Measurements from ENCODE around the gene GAS1. TPM values are rescaled to one million over a fixed set of nuclear protein-coding genes. Genes with fewer than 3 reads are reported as not detected.

The GAS1 gene
- total RNA-seq, 2 donors from 2014 or later = 0.37 to 0.42 TPM

DNA sequence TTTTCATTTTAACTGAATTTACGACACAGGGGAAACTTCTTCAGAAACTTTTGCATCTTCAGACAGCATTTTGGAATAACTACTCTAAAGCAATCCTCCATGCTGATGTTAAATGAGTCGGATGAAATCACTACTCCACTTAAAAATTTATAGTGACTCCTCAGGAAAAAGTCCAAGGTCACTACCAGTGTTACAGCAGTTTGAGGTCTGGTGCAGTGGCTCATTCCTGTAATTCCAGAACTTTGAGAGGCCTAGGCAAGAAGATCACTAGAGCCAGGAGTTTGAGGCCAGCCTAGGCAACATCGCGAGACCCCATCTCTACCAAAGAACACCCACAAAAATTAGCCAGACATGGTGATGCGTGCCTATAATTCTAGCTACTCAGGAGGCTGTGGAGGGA, 5.9 kb upstream of the GAS1 start:
- Mint-ChIP-seq H3K4me1 (peaks cover 8% of the 10 kb centered on the region), H3K36me3 (ENCODE audit: low read depth) (no peaks in the 10 kb centered on the region), H3K27ac (no peak overlapping the region), H3K4me3 (no peak overlapping the region), H3K27me3 (peaks cover 39% of the 10 kb centered on the region)
- no peaks in the 10 kb centered on the region for H3K9me3 ChIP-seq (ENCODE audit: control insufficient read depth, low read length, poor library complexity, severe bottlenecking)
- ATAC-seq (no peak), DNase-seq (no peak)

DNA sequence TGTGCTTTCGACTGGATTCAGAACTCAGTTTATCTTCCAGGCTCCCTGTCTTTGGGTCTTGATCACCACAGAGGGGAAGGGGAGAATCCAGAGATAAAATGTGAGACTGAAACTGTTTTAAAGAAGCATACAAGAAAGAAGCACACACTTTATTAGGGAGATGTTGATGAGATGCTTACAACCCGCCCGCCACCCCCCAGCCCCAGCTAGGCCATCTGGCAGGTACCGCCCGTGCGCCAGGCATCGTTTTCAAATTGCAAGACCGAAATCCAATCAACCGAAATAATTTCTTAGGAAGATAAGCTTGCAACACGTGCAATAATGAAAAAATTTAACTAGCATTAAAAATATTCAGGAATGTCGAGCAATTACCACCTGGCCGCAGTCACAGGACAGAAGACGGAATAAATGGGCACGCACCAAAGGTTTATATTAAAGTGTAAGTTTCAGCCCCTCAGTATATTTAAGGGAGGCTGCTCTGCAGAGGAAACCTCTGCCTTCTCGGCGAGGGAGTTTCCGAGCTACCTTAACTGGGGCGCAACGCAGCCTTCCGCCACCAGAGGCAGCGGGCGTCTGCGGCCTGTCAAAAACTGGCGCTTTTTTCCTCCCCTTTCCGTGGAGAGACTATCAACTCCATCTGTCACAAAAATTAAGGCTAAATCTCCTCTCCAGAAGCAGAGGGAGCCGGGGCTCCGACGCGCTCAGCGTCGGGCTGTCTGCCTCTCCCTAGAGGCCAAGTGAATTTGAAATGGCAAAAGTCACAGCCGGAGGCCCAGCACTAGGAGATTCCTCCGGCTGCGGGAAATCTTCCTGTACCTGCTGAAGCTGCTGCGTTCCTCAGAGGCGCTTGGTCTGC, 996 bp upstream of the GAS1 start:
- no peaks in the 10 kb centered on the region for H3K9me3 ChIP-seq (ENCODE audit: control insufficient read depth, low read length, poor library complexity, severe bottlenecking)
- H3K36me3 Mint-ChIP-seq (ENCODE audit: low read depth) = no peaks in the 10 kb centered on the region
- H3K27me3 Mint-ChIP-seq = peaks cover 18% of the 10 kb centered on the region
- DNase-seq (peak; percentile 53 to 64 (median 53)), ATAC-seq (peak; percentile 75)
- H3K4me1 Mint-ChIP-seq = peaks cover 9% of the 10 kb centered on the region
- peak overlapping the region; percentile 89 for H3K4me3 Mint-ChIP-seq
- H3K27ac Mint-ChIP-seq = peak overlapping the region; percentile 62

DNA sequence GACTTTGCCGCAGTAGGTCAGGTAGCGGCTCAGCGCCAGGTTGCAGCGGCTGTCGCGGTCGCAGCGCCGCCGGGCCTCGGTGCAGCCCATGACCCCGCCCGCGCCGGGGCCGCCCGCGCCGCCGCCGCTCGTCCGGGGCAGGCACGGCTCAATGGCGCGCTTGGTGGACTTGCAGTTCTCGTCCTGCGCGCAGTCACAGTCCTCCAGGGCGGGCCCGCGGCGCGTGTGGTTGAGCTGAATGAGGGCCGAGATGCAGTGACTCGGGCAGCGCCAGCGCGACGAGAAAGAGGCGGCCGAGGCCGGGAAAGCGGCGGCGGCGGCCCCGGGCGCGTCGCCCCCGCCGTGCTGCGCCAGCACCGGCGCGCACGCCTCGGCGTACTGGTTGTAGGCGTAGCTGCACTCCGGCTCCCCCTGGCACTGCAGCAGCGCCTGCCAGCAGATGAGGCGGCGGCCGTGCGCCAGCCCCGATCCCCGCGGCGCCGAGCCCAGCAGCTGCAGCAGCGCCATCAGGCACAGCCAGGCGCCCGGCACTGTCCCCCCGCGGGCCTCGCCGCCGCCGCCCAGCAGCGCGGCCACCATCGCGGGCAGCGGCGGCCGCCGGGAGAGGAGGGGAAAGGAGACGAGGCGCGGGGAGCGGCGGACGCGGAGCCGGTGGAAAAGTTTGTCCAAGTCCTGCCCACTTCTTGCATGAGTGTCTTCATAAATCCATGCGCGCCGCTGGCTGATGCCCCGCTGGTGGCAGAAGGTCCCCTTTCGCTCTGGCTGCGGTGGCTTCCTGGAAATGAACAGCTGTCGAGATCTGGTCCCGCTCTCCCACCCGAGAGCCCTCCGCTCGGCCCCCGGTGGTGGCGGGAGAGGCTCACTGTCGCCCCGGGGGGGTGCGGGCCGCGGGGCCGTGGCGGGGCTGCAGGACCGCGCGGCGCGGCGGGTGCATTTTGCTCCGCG, 833 bp downstream of the GAS1 start:
- peak overlapping the region; percentile 88 for H3K4me3 Mint-ChIP-seq
- no peaks in the 10 kb centered on the region for H3K36me3 Mint-ChIP-seq (ENCODE audit: low read depth)
- DNase-seq (peak; percentile 42 to 58 (median 43)), ATAC-seq (peak; percentile 78)
- peaks cover 29% of the 10 kb centered on the region for H3K27me3 Mint-ChIP-seq
- no peaks in the 10 kb centered on the region for H3K9me3 ChIP-seq (ENCODE audit: control insufficient read depth, low read length, poor library complexity, severe bottlenecking)
- H3K27ac Mint-ChIP-seq = no peak overlapping the region
- peaks cover 9% of the 10 kb centered on the region for H3K4me1 Mint-ChIP-seq

DNA sequence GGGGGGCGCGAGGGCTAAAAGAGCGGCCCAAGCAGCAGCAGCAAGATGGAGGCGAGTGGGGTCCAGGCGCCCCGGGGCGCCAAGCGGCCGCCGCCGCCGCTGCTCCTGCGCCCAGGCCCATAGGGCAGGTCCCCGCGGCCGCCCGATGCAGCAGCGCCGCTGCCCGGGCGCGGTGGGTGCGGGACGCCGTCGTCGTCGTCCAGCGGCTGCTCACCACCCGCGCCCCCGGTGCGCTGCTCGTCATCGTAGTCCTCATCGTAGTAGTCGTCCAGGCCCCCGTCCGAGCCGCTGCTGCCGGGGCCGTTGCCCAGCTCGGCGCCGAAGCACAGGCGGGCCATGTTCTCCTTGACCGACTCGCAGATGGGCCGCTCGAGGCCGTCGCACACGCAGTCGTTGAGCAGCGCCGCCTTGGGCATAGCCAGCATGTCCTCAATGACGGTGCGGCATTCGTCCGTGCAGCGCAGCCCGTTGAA, 1.5 kb downstream of the GAS1 start:
- ATAC-seq (peak; percentile 10), DNase-seq (peak in 1 of 3 donors; percentile 4)
- no peaks in the 10 kb centered on the region for H3K9me3 ChIP-seq (ENCODE audit: control insufficient read depth, low read length, poor library complexity, severe bottlenecking)
- Mint-ChIP-seq H3K4me1 (peaks cover 9% of the 10 kb centered on the region), H3K27me3 (peaks cover 36% of the 10 kb centered on the region), H3K36me3 (ENCODE audit: low read depth) (no peaks in the 10 kb centered on the region), H3K4me3 (peak overlapping the region; percentile 88), H3K27ac (no peak overlapping the region)

DNA sequence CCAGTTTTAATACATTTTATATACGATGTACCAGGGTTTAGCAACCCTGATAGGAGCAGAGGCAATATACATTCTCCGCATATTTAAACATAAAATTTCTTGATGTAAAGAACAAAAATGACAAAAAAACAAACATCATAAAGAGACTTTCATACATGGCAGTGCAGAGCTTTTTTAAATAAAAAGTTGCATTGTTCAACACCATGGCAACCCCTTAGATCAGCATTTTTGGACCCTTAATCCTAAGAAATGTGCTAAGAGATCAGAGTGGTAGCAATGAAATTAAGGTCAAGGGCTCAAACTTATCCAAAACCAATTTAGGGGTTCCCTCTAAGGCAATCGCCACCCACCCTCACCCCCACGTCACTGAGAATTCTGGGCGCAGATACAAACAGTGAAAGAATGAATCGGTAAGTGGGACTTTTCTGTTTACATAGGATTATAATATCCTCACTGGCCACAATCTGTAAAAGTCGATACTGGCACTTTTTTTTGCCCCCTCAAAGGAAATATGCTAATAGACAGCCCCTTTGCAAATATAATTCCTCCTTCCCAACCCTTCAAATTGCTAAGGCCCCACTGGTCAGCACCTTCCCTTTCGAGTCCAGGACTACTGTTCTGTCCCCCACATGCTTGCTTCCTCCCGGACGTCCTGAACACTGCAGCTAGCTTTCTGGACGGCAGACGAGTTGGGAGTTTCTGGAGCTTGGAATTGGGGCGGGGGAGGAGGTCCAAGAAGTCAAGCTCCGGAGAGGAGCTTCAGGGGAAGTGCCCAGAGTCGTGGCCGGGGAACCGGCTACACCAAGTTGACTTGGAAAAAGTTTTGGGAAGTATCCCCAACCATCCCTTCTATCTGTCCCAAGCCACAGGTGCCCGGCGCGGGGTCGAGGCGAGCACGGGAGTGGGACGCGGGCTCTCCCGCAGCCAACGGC, 2.2 kb downstream of the GAS1 start:
- Mint-ChIP-seq H3K4me1 (peaks cover 9% of the 10 kb centered on the region), H3K4me3 (peak overlapping the region; percentile 76), H3K36me3 (ENCODE audit: low read depth) (no peaks in the 10 kb centered on the region), H3K27ac (no peak overlapping the region), H3K27me3 (peaks cover 37% of the 10 kb centered on the region)
- ATAC-seq (no peak), DNase-seq (no peak)
- H3K9me3 ChIP-seq (ENCODE audit: control insufficient read depth, low read length, poor library complexity, severe bottlenecking) = no peaks in the 10 kb centered on the region

DNA sequence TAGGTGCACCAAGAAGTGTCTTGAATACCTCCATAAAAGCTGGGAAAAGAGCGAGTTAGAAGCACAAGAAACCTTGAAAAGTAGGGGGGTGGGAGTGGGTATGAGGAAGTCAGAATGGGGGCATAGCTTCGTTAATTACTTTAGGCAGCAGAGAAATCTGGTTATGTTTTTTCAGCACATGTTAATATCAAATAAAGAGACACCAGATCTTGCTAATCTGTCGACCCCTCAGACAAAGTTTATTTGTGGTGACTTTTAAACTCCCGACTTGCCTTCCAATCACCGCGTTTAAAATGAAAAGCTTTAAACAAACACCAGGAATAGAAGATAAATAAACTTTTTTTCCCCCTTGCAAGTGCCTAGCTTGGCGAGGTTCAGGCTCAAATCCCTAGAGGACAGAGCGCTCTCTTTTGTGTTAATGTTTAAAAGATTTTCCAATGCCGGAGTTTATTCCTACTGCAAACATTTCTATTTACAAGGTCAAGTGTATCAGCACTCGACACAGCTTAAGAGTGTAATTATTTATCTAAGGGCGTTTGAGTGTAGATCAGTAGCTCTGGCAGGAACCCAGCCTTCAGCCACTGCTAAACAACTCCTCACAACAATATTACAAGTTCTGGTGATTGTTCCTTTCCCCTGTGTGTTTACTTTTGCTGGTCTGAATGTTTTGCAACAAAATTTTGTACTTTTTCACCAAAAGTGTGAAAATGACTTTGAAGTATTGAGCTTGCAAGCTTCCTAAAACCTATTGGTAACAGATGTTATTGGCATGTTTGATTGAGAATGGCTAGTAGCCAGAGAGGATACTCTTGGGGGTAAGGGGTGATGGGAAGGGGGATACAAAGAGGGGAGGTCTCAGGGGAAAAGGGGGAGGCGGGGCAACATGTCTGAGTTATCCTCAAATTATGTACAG, 3.8 kb downstream of the GAS1 start:
- Mint-ChIP-seq H3K27me3 (peaks cover 50% of the 10 kb centered on the region), H3K4me1 (peaks cover 5% of the 10 kb centered on the region), H3K4me3 (no peak overlapping the region), H3K27ac (no peak overlapping the region), H3K36me3 (ENCODE audit: low read depth) (peaks cover 5% of the 10 kb centered on the region)
- no peak for DNase-seq
- no peaks in the 10 kb centered on the region for H3K9me3 ChIP-seq (ENCODE audit: control insufficient read depth, low read length, poor library complexity, severe bottlenecking)
- no peak for ATAC-seq

DNA sequence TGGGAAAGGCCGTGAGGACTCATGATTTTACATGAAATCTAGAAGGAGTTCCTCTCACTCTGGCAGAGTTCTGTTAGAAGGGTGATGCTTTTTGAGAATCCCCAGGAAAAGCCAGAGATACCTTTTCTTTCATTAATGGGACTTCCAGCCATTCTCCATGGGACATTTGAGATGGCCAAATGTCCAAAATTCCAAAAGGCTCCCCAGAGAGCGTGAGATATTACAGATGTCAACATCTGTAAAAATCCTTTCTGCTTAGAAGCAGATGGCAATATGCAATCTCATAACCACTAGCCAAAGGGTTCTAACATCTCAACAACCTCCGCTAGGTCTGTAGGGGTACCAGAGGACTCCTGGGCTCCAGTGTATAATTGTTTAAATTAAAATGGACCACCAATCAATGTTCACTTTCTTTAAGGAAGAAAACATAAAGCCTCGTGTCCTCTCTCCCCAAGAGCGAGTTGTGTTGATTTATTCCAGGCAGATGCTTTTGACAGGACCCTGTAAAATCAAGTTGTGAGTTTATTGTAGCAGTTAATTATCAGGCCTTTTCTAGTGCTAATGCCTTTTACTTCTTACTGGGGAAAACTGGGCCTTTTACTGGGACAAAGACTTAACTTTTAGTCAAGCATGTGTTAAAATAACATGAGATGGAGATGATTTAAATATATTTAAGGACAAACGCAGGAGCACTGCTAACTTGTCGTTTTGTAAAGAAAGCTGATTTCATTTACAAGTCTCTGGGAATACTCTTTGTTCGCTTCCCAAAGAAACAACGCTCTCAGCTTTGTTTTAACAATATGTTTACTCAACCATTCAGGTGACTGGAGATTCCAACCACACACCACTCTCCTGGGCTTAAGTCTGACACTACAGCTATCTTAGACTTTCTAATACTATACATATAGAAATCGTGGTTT, 4.8 kb downstream of the GAS1 start:
- DNase-seq = no peak
- H3K9me3 ChIP-seq (ENCODE audit: control insufficient read depth, low read length, poor library complexity, severe bottlenecking) = no peaks in the 10 kb centered on the region
- Mint-ChIP-seq H3K4me1 (peaks cover 5% of the 10 kb centered on the region), H3K36me3 (ENCODE audit: low read depth) (peaks cover 5% of the 10 kb centered on the region), H3K27ac (no peak overlapping the region), H3K4me3 (no peak overlapping the region), H3K27me3 (peaks cover 55% of the 10 kb centered on the region)
- ATAC-seq = no peak

DNA sequence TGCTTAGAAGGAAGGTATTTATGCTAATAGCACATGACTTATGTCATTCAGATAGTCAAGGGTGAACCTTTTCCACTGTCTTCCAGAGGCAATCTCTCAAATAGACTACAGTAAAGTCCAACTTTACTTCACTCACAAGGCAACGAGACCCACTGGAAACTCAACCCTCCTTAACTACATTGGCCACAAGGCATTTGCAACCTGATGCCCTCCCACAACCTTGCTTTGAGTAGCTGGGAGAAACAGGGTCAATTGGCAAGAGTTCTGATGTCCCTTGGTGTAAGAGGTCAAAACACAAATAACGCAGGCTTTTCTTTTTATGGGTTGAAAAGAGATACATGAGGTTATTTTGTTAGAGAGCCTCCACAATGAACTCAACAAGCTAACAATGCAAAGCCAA, 6.1 kb downstream of the GAS1 start:
- H3K9me3 ChIP-seq (ENCODE audit: control insufficient read depth, low read length, poor library complexity, severe bottlenecking) = no peaks in the 10 kb centered on the region
- H3K4me1 Mint-ChIP-seq = peaks cover 5% of the 10 kb centered on the region
- no peak for ATAC-seq
- no peak overlapping the region for H3K27ac Mint-ChIP-seq
- no peak overlapping the region for H3K4me3 Mint-ChIP-seq
- H3K36me3 Mint-ChIP-seq (ENCODE audit: low read depth) = peaks cover 5% of the 10 kb centered on the region
- DNase-seq = no peak
- peaks cover 55% of the 10 kb centered on the region for H3K27me3 Mint-ChIP-seq

DNA sequence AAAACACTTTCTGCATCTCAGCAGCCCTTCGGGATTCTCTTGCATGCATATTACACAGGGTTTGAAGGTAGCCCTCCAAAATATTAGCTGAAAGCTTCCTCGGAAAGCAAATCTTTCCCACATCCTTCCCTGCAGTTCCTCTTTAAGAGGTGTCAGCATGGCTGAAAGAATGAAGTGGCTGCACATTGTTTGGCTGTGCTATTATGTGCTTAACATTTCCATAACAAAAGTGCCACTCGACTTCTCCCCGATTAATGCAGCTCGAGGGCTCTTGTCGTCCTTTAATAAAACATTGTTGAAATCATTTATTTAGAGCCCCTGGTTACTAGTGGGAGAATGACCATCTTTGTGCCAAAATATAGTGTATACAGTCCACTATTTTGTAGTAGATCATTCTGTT, 6.5 kb downstream of the GAS1 start:
- no peak overlapping the region for H3K4me3 Mint-ChIP-seq
- H3K27me3 Mint-ChIP-seq = peaks cover 58% of the 10 kb centered on the region
- no peak for DNase-seq
- no peak overlapping the region for H3K27ac Mint-ChIP-seq
- no peaks in the 10 kb centered on the region for H3K9me3 ChIP-seq (ENCODE audit: control insufficient read depth, low read length, poor library complexity, severe bottlenecking)
- peaks cover 5% of the 10 kb centered on the region for H3K36me3 Mint-ChIP-seq (ENCODE audit: low read depth)
- no peak for ATAC-seq
- H3K4me1 Mint-ChIP-seq = peaks cover 3% of the 10 kb centered on the region

DNA sequence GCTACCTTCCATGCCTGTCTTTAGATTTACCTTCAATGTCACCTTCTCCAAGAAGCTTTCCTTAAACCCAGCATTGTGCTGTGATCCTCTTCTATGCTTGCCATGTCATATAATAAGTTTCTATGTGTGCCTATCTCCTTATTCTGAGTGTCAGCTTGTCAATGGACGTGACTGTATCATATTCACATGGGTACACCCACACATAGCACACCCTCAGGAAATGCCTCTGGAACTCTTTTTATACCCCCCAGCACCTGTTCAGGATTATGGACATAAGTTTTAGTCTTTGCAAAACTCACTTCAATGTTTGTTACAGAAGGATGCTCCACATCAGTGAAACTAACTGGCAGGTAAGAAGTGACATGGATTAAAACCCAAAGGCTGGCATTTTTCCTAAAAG, 7.4 kb downstream of the GAS1 start:
- ATAC-seq = no peak
- H3K9me3 ChIP-seq (ENCODE audit: control insufficient read depth, low read length, poor library complexity, severe bottlenecking) = no peaks in the 10 kb centered on the region
- no peak overlapping the region for H3K27ac Mint-ChIP-seq
- peaks cover 3% of the 10 kb centered on the region for H3K4me1 Mint-ChIP-seq
- no peak for DNase-seq
- peaks cover 5% of the 10 kb centered on the region for H3K36me3 Mint-ChIP-seq (ENCODE audit: low read depth)
- no peak overlapping the region for H3K4me3 Mint-ChIP-seq
- peaks cover 62% of the 10 kb centered on the region for H3K27me3 Mint-ChIP-seq

DNA sequence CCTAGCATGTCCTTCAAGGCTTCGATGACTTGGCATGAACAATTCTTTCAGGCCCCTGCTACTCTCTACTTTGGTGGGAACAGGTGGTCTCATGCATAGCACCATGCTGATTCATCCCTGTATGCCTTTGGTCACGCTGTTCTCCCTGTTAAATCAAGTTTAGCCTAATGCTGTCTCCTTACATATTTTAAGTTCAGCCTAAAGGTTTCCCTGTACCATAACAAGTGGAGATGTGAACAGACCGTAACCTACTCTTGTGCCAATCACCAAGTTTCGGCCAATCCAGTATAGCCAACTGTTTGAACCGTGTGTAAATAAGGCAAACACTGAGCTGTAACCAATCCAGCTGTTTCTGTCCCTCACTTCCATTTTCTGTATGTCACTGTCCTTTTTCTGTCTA, 8.0 kb downstream of the GAS1 start:
- Mint-ChIP-seq H3K4me3 (no peak overlapping the region), H3K36me3 (ENCODE audit: low read depth) (peaks cover 5% of the 10 kb centered on the region), H3K27ac (no peak overlapping the region), H3K4me1 (peaks cover 3% of the 10 kb centered on the region), H3K27me3 (peaks cover 62% of the 10 kb centered on the region)
- H3K9me3 ChIP-seq (ENCODE audit: control insufficient read depth, low read length, poor library complexity, severe bottlenecking) = no peaks in the 10 kb centered on the region
- DNase-seq (no peak), ATAC-seq (no peak)
